Endothelial cell of umbilical vein (primary cell): ENCODE results near the gene TES.

Experiments used
- CTCF ChIP-seq, 2 donors: IDR thresholded peaks; 1 replicate in 1 of 2; 2 replicates in 1 of 2; pipeline ENCODE4 v1.5.1; 2011; ENCODE audit warnings: low read length in 2 of 2, mild to moderate bottlenecking in 2 of 2, moderate library complexity in 2 of 2, control low read depth in 1 of 2, inconsistent platforms in 1 of 2, low read depth in 1 of 2; ENCODE audit not compliant: insufficient read depth in 1 of 2; ENCODE audit errors: extremely low read depth in 1 of 2
- EZH2 ChIP-seq: IDR thresholded peaks from 2 replicates; pipeline ENCODE4 v1.6.1; 2012; ENCODE audit warnings: borderline replicate concordance, low read depth, mild to moderate bottlenecking, moderate library complexity, low read length, inconsistent platforms; ENCODE audit not compliant: severe bottlenecking
- FOS ChIP-seq: IDR thresholded peaks from 2 replicates; pipeline ENCODE4 v1.6.1; 2011; ENCODE audit warnings: mild to moderate bottlenecking, low read length, moderate library complexity, borderline replicate concordance; ENCODE audit not compliant: insufficient read depth
- GATA2 ChIP-seq: IDR thresholded peaks from 2 replicates; pipeline ENCODE4 v1.7.0; 2011; ENCODE audit warnings: low read depth, mild to moderate bottlenecking, moderate library complexity, mixed read lengths, low read length; ENCODE audit not compliant: insufficient read length, insufficient read depth
- JUN ChIP-seq: IDR thresholded peaks from 2 replicates; pipeline ENCODE4 v1.6.1; 2011; ENCODE audit warnings: borderline replicate concordance, low read depth; ENCODE audit not compliant: insufficient read length, insufficient read depth
- MAX ChIP-seq: IDR thresholded peaks from 2 replicates; pipeline ENCODE4 v1.6.1; 2011; ENCODE audit not compliant: insufficient read depth, insufficient read length
- MYC ChIP-seq: IDR thresholded peaks from one replicate; pipeline ENCODE4 v1.6.1; 2011; ENCODE audit warnings: mild to moderate bottlenecking, low read depth, low read length
- POLR2A ChIP-seq: IDR thresholded peaks from 2 replicates; pipeline ENCODE4 v1.6.1; 2012; ENCODE audit warnings: low read depth, mild to moderate bottlenecking, control low read depth, low read length
- POLR2AphosphoS5 ChIP-seq: IDR thresholded peaks from 2 replicates; pipeline ENCODE4 v1.6.1; 2012; ENCODE audit warnings: low read depth, mild to moderate bottlenecking, control low read depth, low read length, moderate library complexity; ENCODE audit not compliant: insufficient read depth

- TF ChIP-seq CTCF (IDR thresholded peaks at IDR 0.05; ENCODE audit: extremely low read depth in 1 of 2, insufficient read depth in 1 of 2, low read depth in 1 of 2, low read length in 2 of 2): no peak
- no peak for TF ChIP-seq POLR2A
- TF ChIP-seq MAX: no peak
- TF ChIP-seq MYC: no peak
- no peak for TF ChIP-seq FOS
- no peak for TF ChIP-seq POLR2AphosphoS5
- no peak for TF ChIP-seq EZH2
- no peak for TF ChIP-seq JUN
- no peak for TF ChIP-seq GATA2
Measured at GRCh38 chr7:116234517-116235200, 24.3 kb downstream of the TES start.
